H1 (cell line): ENCODE results near the gene MEF2C. TPM values are rescaled to one million over a fixed set of nuclear protein-coding genes. Genes with fewer than 3 reads are reported as not detected.

Experiments
- CTCF ChIA-PET: fragments of 300-600 bp; sonication (Branson Sonifier 250); formaldehyde crosslinking; loops from one replicate; lab custom pipeline; 2021; ENCODE audit not compliant: partially characterized antibody; lab: Charles Lee
- POLR2A ChIA-PET: fragments of 300-600 bp; sonication (Branson Sonifier 250); formaldehyde crosslinking; loops from one replicate; lab custom pipeline; 2021; ENCODE audit warnings: inconsistent platforms; ENCODE audit not compliant: partially characterized antibody; lab: Charles Lee
- DNase-seq, 2 experiments: peaks; one replicate each; pipeline versions ENCODE4 v3.0.0 to v3.0.0-alpha.2; 2010 to 2022; ENCODE audit warnings: low spot score in 2 of 2, low read depth in 1 of 2, mixed read lengths in 1 of 2
- FAIRE-seq: peaks from 2 replicates; lab custom pipeline; 2011; peaks lifted over from hg19 to GRCh38; lab: Jason Lieb, UNC
- H2AFZ ChIP-seq: 2 replicates; pipeline ENCODE4 v1.8.1; 2012; ENCODE audit warnings: low read length, inconsistent platforms
- H2AK5ac ChIP-seq: 2 replicates; pipeline ENCODE4 v1.6.1; 2013; ENCODE audit warnings: low read depth, low read length
- H2BK120ac ChIP-seq: replicated peaks from 2 replicates; pipeline ENCODE3; 2013; ENCODE audit warnings: low read depth, low read length, inconsistent platforms
- H2BK12ac ChIP-seq: 2 replicates; pipeline ENCODE4 v1.6.1; 2013; ENCODE audit warnings: low read depth, low read length
- H2BK15ac ChIP-seq: 2 replicates; pipeline ENCODE4 v1.6.1; 2013; ENCODE audit warnings: low read length
- H2BK20ac ChIP-seq: 2 replicates; pipeline ENCODE4 v1.6.1; 2013; ENCODE audit warnings: low read length
- H2BK5ac ChIP-seq: 2 replicates; pipeline ENCODE4 v1.6.1; 2013; ENCODE audit warnings: low read depth, low read length
- H3K14ac ChIP-seq: 2 replicates; pipeline ENCODE4 v1.6.1; 2013; ENCODE audit warnings: inconsistent platforms; ENCODE audit not compliant: insufficient read length
- H3K18ac ChIP-seq: 2 replicates; pipeline ENCODE4 v1.6.1; 2013; ENCODE audit warnings: low read length; ENCODE audit errors: extremely low read depth
- H3K23ac ChIP-seq: 2 replicates; pipeline ENCODE4 v1.6.1; 2013; ENCODE audit warnings: inconsistent platforms; ENCODE audit not compliant: insufficient read length
- H3K23me2 ChIP-seq: 2 replicates; pipeline ENCODE4 v1.6.1; 2013; ENCODE audit warnings: low read depth, low read length
- H3K27ac ChIP-seq: 2 replicates; pipeline ENCODE4 v1.6.1; 2011; ENCODE audit warnings: low read depth, low read length, inconsistent platforms
- H3K27me3 ChIP-seq, 4 experiments: replicated peaks in 1 of 4; 1 replicate in 1 of 4; 2 replicates in 3 of 4; pipeline versions ENCODE4 v1.6.1 to v1.8.1; 2011 to 2013; ENCODE audit warnings: low read length in 3 of 4, mild to moderate bottlenecking in 3 of 4, inconsistent platforms in 2 of 4, mixed read lengths in 2 of 4, moderate library complexity in 1 of 4; ENCODE audit not compliant: control insufficient read depth in 3 of 4, insufficient read depth in 3 of 4; ENCODE audit errors: extremely low read depth in 1 of 4
- H3K36me3 ChIP-seq, 4 experiments: 2 replicates each; pipeline versions ENCODE4 v1.6.1 to v1.8.1; 2011 to 2013; ENCODE audit warnings: mild to moderate bottlenecking in 4 of 4, low read length in 3 of 4, moderate library complexity in 2 of 4, control low read depth in 1 of 4, inconsistent platforms in 1 of 4; ENCODE audit not compliant: insufficient read depth in 4 of 4, control insufficient read depth in 2 of 4
- H3K4ac ChIP-seq: replicated peaks from 2 replicates; pipeline ENCODE3; 2013; ENCODE audit warnings: low read length, low read depth, mixed read lengths, inconsistent platforms; ENCODE audit not compliant: insufficient read length
- H3K4me1 ChIP-seq, 4 experiments: replicated peaks in 1 of 4; 1 replicate in 1 of 4; 2 replicates in 3 of 4; pipeline versions ENCODE4 v1.6.1 to v1.8.1; 2011 to 2013; ENCODE audit warnings: low read length in 3 of 4, inconsistent platforms in 2 of 4, mixed read lengths in 1 of 4; ENCODE audit not compliant: insufficient read depth in 4 of 4, control insufficient read depth in 3 of 4
- H3K4me2 ChIP-seq, 2 experiments: 2 replicates each; pipeline versions ENCODE4 v1.6.1 to v1.8.1; 2011 to 2013; ENCODE audit warnings: low read depth in 2 of 2, low read length in 2 of 2, control low read depth in 1 of 2, inconsistent platforms in 1 of 2, mild to moderate bottlenecking in 1 of 2; ENCODE audit not compliant: insufficient read depth in 1 of 2
- H3K4me3 ChIP-seq, 4 experiments: fragments of 200-600, 300-600 bp in 1 of 4; sonication (generic), shearing (Covaris generic), sonication (Bioruptor Twin) in 1 of 4; 2 replicates each; pipeline versions ENCODE4 v1.5.1 to v1.8.1; 2011 to 2016; ENCODE audit warnings: low read length in 4 of 4, low read depth in 3 of 4, control low read depth in 2 of 4, inconsistent platforms in 2 of 4, mild to moderate bottlenecking in 2 of 4, mixed read lengths in 1 of 4, moderate library complexity in 1 of 4; ENCODE audit not compliant: insufficient read depth in 2 of 4; ENCODE audit errors: extremely low read depth in 1 of 4
- H3K56ac ChIP-seq: replicated peaks from 2 replicates; pipeline ENCODE3; 2013; ENCODE audit warnings: low read depth, mild to moderate bottlenecking, mixed read lengths, low read length, inconsistent platforms; ENCODE audit not compliant: insufficient read length
- H3K79me1 ChIP-seq: 2 replicates; pipeline ENCODE4 v1.6.1; 2013; ENCODE audit warnings: low read depth, low read length, control low read depth
- H3K79me2 ChIP-seq, 2 experiments: 2 replicates each; pipeline versions ENCODE4 v1.6.1 to v1.8.1; 2012 to 2013; ENCODE audit warnings: low read length in 2 of 2, mild to moderate bottlenecking in 2 of 2, inconsistent platforms in 1 of 2; ENCODE audit not compliant: insufficient read depth in 2 of 2, control insufficient read depth in 1 of 2
- H3K9ac ChIP-seq, 4 experiments: replicated peaks in 1 of 4; 1 replicate in 1 of 4; 2 replicates in 3 of 4; pipeline versions ENCODE4 v1.6.1 to v1.8.1; 2011 to 2013; ENCODE audit warnings: low read depth in 3 of 4, low read length in 3 of 4, control low read depth in 2 of 4, mild to moderate bottlenecking in 2 of 4, moderate library complexity in 2 of 4, inconsistent platforms in 1 of 4; ENCODE audit errors: extremely low read depth in 1 of 4
- H3K9me3 ChIP-seq, 2 experiments: 2 replicates each; pipeline versions ENCODE4 v1.6.1 to v1.8.1; 2012 to 2013; ENCODE audit warnings: mild to moderate bottlenecking in 2 of 2, moderate library complexity in 2 of 2, control low read depth in 1 of 2, inconsistent platforms in 1 of 2, low read depth in 1 of 2, low read length in 1 of 2, mixed read lengths in 1 of 2; ENCODE audit not compliant: insufficient read depth in 2 of 2
- H4K20me1 ChIP-seq, 2 experiments: replicated peaks in 1 of 2; 2 replicates each; pipeline versions ENCODE3 to v1.8.1; 2011 to 2013; ENCODE audit warnings: inconsistent platforms in 2 of 2, low read length in 2 of 2, mild to moderate bottlenecking in 1 of 2; ENCODE audit not compliant: insufficient read depth in 2 of 2, control insufficient read depth in 1 of 2
- H4K5ac ChIP-seq: 2 replicates; pipeline ENCODE4 v1.6.1; 2013; ENCODE audit warnings: low read length, low read depth, mixed read lengths, inconsistent platforms; ENCODE audit not compliant: insufficient read length
- H4K8ac ChIP-seq: 2 replicates; pipeline ENCODE4 v1.8.0; 2013; ENCODE audit warnings: mild to moderate bottlenecking, moderate library complexity, low read length, inconsistent platforms; ENCODE audit not compliant: insufficient read depth; ENCODE audit errors: extremely low read depth
- H4K91ac ChIP-seq: replicated peaks from 2 replicates; pipeline ENCODE3; 2013; ENCODE audit warnings: low read length, mixed read lengths, inconsistent platforms; ENCODE audit not compliant: insufficient read length
- EZH2 ChIP-seq: fragments of 200-600 bp; sonication (generic); IDR thresholded peaks from 2 replicates; pipeline ENCODE4 v1.7.1; 2012; ENCODE audit warnings: low read depth, mild to moderate bottlenecking, moderate library complexity, low read length, inconsistent platforms; ENCODE audit not compliant: severe bottlenecking
- WGBS, 2 experiments: shearing (Covaris generic) in 1 of 2; methylation state at CpG; one replicate each; pipeline versions ENCODE4 v1.1.6 to v1.1.7; 2013 to 2015; ENCODE audit warnings: low lambda C conversion rate in 2 of 2, mixed read lengths in 2 of 2, inconsistent platforms in 1 of 2, low coverage in 1 of 2, missing lambda C conversion rate in 1 of 2; ENCODE audit not compliant: insufficient replicate concordance in 2 of 2, insufficient coverage in 1 of 2, insufficient read length in 1 of 2; ENCODE audit errors: extremely low coverage in 1 of 2, missing lambda C conversion rate in 1 of 2; 5-methylcytosine and 5-hydroxymethylcytosine counted together
- polyA plus RNA-seq, 7 experiments: library from polyadenylated mRNA; depleted of rRNA in 3 of 7; stranded (reverse) in 5 of 7; unstranded in 2 of 7; fragments of >200 nt in 5 of 7; fragments of 200-250 nt in 2 of 7; gene quantifications; 1 replicate in 5 of 7; 2 replicates in 1 of 7; 4 replicates in 1 of 7; pipeline versions ENCODE4 v1.2.1 to v1.2.3, GENCODE V29; 2011 to 2013; ENCODE audit warnings: missing spikeins in 2 of 7, mixed read lengths in 2 of 7
- total RNA-seq: library from RNA; stranded (reverse); fragmentation: NEBNext Ultra II Directional; extraction: Animal tissue kit (Norgen Biotek cat#: 25700); gene quantifications from 2 replicates; pipeline ENCODE4 v1.2.1, GENCODE V29; 2021

MEF2C gene
- total and polyA plus RNA-seq, 2 of the 8 experiments (the other 6 are each of a cell fraction or from before 2014, with no cell fraction given): 0.59 to 0.99 TPM

GRCh38 chr5:88707216-88707965, 175.6 kb downstream of the MEF2C start:
- TF ChIP-seq EZH2: no peak
- Histone ChIP-seq H2BK20ac (no peak overlapping the region), H3K4me1 (peaks cover 0 to 17% (median 10%) of the 10 kb centered on the region in 4 experiments; a peak in 4 of 7 replicates), H3K4ac (no peak overlapping the region), H3K79me1 (no peaks in the 10 kb centered on the region), H3K23ac (no peak overlapping the region), H3K4me2 (no peak overlapping the region), H3K4me3 (no peak overlapping the region), H4K8ac (no peak overlapping the region), H3K56ac (no peak overlapping the region), H2BK120ac (no peak overlapping the region), H3K14ac (no peak overlapping the region), H3K79me2 (no peaks in the 10 kb centered on the region), H2BK12ac (no peak overlapping the region), H2BK15ac (no peak overlapping the region), H3K36me3 (no peaks in the 10 kb centered on the region), H4K5ac (no peak overlapping the region), H2BK5ac (no peak overlapping the region), H2AK5ac (no peak overlapping the region), H2AFZ (no peak overlapping the region), H3K23me2 (no peaks in the 10 kb centered on the region; the same call in 1 of the 2 replicates), H3K18ac (no peak overlapping the region), H3K27me3 (no peaks in the 10 kb centered on the region), H4K20me1 (no peaks in the 10 kb centered on the region), H3K9me3 (no peaks in the 10 kb centered on the region), H3K27ac (no peak overlapping the region), H4K91ac (no peak overlapping the region), H3K9ac (no peak overlapping the region)
- POLR2A ChIA-PET: no interaction called here
- FAIRE-seq (no peak), DNase-seq (no peak)
- CTCF ChIA-PET: interaction anchor here (0.5 to 2.7 kb wide), 7 partner anchors 10 to 183 kb away, joined by 3 to 11 read pairs (median 5); no protein-coding TSS in a partner anchor
- 65% methylated on average over 4 of the region's 4 CpGs; no CpG with 5 or more reads in 1 of the 2 experiments for WGBS, 2 experiments
